Hypothalamus (tissue), 51 donors: Measurements from ENCODE around the gene ZDHHC3.
"Not testable (repeated sequence)": the region's sequence is repeated elsewhere in the genome, so short reads cannot be mapped to it uniquely, and the experiment has no call there.

Experiments used
- DNase-seq, 51 donors: peaks; one replicate each; lab custom pipeline; 2025; lab: John Stamatoyannopoulos, UW

The ZDHHC3 gene

GRCh38 chr3:44968447-44968858, 7.5 kb downstream of the ZDHHC3 start:
- no peak for DNase-seq

DNA sequence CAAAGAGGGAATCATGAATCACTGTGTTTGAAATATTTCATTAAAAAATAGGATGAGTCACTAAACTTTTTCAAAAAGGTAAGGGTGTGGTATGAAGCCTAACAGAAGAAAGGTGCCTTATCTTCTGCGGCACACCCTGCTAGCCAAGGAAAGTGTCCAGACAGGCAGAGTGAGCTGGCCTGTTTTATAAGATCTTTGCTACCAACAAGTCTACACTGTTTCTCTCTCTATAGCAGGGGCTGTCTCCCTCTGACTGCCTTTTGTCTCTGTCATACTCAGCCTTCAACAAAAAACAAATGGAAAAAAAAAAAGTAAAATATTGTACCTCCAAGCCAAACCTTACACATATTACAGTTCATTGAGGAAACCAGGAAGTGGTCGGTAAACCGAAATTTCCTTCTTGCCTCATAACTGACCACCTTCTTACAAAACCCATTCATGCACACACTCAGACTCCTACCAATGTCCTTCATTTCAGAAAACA, 9.1 kb downstream of the ZDHHC3 start:
- DNase-seq = no peak

DNA sequence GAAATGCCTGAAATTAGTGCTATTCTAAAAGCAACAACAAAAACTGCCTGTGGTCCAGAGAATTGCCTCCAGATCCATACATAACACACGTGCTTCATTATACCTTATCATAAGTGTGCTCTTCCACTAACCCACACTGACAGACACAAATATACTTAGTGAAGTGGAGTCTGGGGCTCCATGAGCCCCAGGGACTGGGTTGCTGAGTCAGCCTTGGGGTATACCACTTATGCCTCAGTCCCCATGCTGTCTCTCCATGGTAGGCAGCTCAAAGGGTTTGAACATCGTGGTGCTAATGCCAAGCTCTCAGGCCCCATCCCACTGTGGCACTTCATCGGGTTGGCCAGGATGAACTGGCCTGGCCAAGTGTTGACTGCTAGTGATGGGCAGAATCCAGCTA, 10.8 kb downstream of the ZDHHC3 start:
- no peak for DNase-seq

GRCh38 chr3:44963571-44964325, 12.2 kb downstream of the ZDHHC3 start:
- no peak for DNase-seq

GRCh38 chr3:44962621-44963393, 13.2 kb downstream of the ZDHHC3 start:
- DNase-seq = no peak

- DNase-seq = no peak
Observed at GRCh38 chr3:44961888-44962287, 14.1 kb downstream of the ZDHHC3 start.

DNA sequence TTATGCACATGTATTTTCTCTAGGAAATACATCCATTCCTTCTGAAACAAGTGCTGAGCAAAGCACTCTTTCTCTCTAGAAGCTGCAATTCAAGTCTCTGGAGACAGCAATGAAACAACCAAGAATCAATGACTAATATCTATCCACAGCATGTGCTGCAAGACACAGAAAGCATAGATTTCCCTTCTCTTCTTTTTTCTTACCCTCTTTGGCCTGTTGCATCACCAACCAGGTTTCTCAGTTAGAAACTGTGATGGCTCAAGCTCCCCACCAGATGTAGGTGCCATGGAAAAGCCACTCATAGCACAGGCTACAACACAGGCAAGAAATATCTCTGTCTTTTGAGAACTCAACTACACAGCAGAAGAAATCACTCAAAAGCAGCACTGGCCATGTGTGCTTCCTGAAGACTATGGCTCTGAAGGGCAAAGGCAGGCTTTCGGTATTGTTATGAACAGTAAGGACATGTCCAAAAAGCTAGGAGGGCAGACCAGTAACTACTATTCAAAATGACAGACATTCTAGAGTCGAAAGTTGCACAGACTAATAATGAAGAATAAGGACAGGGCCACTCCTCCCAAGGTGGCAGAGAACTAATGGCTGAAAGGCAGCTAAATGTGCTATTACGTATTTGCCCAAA, 15.5 kb downstream of the ZDHHC3 start:
- no peak for DNase-seq

- DNase-seq = no peak
Observed at GRCh38 chr3:44958386-44958785, 17.6 kb downstream of the ZDHHC3 start.

DNA sequence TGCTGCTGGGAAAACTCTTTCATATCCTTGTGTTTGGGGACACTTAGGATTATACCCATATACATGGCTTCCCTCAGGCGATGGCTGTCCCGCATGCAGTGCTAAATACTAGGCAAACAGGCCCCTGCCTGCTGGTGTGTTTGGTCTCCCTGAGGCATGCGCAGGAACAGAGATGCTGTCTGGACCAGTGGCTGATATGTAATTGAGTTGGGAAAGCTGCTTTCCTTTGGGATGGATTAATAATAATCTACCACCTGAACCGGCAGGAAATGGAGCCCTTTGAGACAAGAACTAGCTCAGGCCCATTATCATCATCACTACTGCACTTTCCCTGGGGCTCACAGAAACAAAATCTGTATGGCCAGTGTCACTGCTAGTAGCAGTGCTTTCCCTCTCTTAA, 18.0 kb downstream of the ZDHHC3 start:
- no peak for DNase-seq

DNA sequence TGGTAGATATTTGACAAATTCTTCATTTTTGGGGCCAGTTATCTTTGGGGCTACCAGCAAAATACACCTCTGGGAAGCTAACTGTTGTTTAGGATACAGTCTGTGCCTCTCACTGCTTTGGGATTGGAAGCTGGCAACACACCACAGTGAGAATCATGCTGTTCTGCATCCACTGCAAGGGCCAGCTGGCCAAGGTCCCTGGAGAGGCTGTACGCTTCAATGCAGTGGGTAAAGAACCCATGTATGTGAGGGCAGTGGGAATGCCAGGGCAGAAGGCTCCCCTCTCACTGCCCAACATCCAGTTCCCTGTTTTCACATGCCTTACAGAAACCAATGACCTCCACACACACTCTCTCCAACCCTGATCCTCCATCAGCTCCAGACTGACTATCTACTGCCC, 20.1 kb downstream of the ZDHHC3 start:
- DNase-seq = no peak

DNA sequence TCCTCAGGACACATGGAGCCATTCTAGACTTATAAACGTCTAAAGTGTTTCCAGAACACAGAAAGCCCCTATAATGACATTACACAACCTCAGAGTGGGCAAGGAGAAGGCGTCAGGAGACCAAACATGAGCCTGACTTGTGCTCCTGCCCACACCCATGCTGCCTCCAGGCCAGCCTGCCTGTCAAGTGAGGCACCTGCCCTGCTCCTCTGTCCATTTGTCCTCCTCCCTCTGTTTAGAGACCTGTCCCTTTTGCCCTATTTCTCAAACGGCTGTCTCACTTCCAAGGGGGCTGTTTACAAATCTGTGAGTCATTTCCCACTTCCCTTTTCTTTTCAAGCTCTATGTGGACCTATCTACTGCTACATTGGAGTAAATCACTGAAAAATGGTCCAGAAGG, 21.0 kb downstream of the ZDHHC3 start:
- DNase-seq = no peak

DNA sequence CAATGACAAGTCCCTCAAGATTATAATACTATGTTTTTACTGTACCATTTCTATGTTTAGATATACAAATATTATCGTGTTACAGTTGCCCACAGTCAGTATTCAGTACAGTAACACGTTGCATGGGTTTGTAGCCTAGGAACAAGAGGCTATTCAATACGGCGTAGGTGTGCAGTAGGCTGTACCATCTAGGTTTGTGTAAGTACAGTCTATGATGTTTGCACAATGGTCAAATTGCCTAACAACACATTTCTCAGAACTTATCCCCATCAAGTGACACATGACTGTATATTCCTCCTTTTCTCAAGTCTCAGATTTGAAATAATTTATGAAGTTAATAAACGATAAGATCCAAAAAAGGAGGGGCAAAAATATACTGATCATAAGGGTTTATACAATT, 21.7 kb downstream of the ZDHHC3 start:
- DNase-seq = no peak

DNA sequence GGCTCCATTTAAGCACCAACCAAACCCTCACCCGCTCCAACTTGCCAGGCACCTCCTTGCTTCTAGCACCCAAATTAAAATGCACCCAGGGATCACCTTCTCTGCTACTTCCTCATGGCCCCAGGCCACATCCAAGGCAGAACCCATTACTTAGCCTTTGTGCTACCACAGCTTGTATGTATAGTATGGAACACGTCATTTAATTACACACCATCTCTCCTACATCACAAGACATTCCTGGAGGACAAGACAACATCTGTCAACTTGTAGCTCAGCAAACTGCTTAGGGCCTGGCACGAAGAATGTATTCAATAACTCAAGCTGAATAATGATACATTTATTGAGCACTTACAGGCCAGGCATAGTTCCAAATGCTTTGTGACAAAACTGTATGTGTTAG, 23.3 kb downstream of the ZDHHC3 start:
- DNase-seq = no peak

DNA sequence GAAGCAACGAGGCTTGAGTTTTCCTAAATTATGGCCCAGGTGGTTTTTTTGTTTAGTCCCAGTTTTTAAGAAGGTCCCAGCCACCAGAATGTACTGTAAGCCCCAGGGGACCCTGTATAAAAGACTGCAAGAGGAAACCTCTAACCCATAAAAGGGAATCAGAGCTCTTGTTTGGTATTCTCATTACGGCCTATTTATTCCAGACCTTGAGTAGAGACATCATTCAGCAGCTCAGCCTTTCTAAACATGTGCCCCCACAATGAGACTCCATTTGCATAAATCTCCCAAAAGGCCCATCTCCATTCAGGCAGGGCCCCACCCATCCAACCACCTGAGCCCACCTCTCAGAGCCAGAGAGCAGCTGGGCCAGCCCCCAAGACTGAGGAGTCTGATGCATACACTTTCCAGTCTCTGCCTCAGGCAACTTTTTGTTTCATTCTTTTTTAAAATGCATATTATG, 25.7 kb downstream of the ZDHHC3 start:
- no peak for DNase-seq

DNA sequence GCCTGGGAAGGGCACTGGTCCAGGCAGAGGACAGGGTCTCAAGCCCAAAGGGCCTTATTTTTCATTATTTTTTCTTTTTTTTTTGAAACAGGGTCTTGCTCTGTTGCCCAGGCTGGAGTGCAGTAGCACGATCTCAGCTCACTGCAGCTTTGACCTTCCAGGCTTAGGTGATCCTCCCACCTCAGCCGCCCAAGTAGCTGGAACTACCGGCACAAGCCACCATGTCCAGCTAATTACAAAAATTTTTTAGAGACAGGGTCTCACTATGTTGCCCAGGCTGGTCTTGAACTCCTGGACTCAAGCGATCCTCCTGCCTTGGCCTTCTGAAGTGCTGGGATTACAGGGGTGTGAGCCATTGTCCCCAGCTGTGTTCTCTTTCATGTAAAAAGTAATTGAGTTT, 26.2 kb downstream of the ZDHHC3 start:
- DNase-seq = not testable (repeated sequence)

GRCh38 chr3:44948239-44948638, 27.7 kb downstream of the ZDHHC3 start:
- DNase-seq = no peak

DNA sequence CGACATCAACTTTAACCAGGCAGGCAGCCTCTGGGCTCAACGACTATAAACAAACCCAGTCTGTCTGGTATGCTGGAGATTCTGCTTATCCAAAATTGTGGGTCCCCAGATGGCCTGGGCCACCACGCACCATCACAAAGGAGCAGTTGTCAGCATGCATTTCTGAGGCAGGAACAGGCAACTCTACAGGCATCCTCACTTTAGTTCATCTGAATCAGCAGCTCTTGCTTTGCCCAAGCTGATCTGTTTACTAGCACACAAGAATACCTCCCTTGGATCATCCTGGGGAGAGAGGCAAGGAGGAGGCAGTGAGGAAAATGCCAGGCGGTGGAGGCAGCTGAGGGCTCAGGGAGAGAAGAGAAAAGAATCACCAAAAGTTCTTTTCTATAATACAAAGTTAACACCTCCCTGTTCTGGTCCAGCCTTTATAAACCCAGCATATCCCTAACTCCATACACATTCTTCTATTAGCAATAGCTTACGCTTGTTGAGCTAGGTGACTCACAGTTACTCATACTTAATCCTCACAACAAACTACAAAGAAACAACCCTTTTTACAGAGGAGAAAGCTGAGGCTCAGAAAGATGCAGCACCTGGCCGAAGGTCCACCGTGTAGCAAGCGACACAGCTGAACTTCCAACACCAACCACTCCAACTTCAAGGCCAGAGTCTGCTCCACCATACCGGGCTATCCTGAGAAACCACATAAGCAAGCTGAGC, 33.6 kb downstream of the ZDHHC3 start:
- DNase-seq = no peak

GRCh38 chr3:44939581-44940036, 36.4 kb downstream of the ZDHHC3 start:
- peak in 23 of 51 donors; percentile 2 to 69 (median 22) for DNase-seq

DNA sequence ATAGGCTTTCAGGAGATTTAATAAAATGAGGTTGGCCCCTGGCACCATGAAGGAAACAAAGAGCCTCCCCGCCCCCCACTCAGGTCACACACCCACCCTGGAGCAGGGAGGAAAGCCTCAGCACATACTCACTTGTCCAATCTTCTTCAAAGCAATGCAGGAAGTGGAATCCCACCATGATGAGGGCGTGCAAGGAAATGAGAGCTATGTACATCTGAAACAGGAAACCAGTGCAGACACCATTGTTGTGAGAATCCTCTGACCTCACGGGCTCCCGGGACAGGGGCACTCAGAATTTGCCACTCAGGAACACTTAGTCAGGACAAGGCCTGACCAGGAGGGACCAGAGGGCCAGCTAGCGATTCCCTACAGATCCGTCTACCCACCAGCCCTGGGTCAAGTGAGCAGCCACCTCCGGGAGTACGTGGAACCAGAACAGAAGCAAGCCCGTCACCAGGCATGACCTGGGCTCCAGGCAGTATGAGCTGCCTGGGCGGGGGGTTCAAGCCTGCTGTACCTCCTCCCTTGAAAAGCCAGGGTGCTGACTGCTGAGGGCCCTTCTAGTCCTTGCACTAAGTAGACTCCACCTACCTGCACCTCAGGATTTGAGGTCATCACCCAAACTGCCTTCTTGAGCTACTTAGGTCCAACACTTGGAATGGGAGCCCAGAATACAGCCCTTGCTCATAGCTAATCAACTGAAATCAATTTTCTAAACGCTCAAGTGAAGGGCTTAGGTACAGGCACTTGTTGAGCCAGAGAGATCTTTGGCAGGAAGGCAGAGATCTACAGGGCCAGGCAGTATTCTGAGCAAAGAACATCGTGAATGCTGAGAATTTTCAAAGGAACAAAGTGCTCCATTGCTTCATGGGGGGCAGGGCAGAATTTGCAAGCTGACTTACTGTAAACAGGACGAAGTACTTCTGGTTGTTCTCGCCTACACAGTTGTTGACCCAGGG, 42.7 kb downstream of the ZDHHC3 start:
- DNase-seq = no peak
